ENCODE results near the gene CA6. TPM values are rescaled to one million over a fixed set of nuclear protein-coding genes. Genes with fewer than 3 reads are reported as not detected.

The CA6 gene
- total RNA-seq, 1 experiment from 2014 or later = not detected

GRCh38 chr1:8963963-8964362 lies 18.3 kb downstream of the CA6 start:
- Mint-ChIP-seq H3K4me3 (no peak overlapping the region), H3K36me3 (ENCODE audit: insufficient read depth in 1 of 3, low read depth in 3 of 3) (no peaks in the 10 kb centered on the region), H3K27ac (no peak overlapping the region; a peak in 1 of 7 replicates), H3K9me3 (no peaks in the 10 kb centered on the region; a peak in 2 of 5 replicates), H3K27me3 (ENCODE audit: low read depth) (peaks cover 3% of the 10 kb centered on the region), H3K4me1 (peaks cover 4 to 8% of the 10 kb centered on the region in 2 experiments)
- no peak overlapping the region for H3K18ac ChIP-seq (ENCODE audit: insufficient read length, low read depth, low read length)
- no peak overlapping the region for H3T11ph ChIP-seq (ENCODE audit: low read length)
- no CpG with 5 or more reads among the region's 8 CpGs for WGBS (ENCODE audit: extremely low coverage, insufficient read length, low lambda C conversion rate)
- no peak overlapping the region for H4K8ac ChIP-seq (replicated peaks; ENCODE audit: insufficient read length, low read depth, low read length)
- H3K56ac ChIP-seq (ENCODE audit: insufficient read length, low read depth, low read length) = no peak overlapping the region
- no peak overlapping the region for H2BK120ac ChIP-seq (ENCODE audit: low read depth, low read length, poor library complexity, severe bottlenecking)
- no peak overlapping the region for H2BK5ac ChIP-seq (ENCODE audit: insufficient read length, low read length)
- no peak overlapping the region for H4K91ac ChIP-seq (ENCODE audit: insufficient read length, low read depth, low read length)
- H3K9me3 ChIP-seq (ENCODE audit: control insufficient read depth, low read depth, low read length) = no peaks in the 10 kb centered on the region
- no peak overlapping the region for H2BK12ac ChIP-seq (ENCODE audit: insufficient read length, low read depth, low read length)
- H2BK15ac ChIP-seq (ENCODE audit: low read depth, low read length) = no peak overlapping the region
- no peaks in the 10 kb centered on the region for H3K23me2 ChIP-seq (ENCODE audit: insufficient read length, low read depth, low read length, poor library complexity, severe bottlenecking)
- H3K79me2 ChIP-seq (ENCODE audit: insufficient read depth, low read length) = no peaks in the 10 kb centered on the region
- no peak overlapping the region for H3K9ac ChIP-seq (ENCODE audit: extremely low read depth, insufficient read length, low read length)
- H2AFZ ChIP-seq (ENCODE audit: low read length) = no peak overlapping the region
- H3K23ac ChIP-seq (ENCODE audit: insufficient read length, low read depth, low read length) = no peak overlapping the region
- H3K4me2 ChIP-seq (ENCODE audit: insufficient read depth, insufficient read length, low read length) = no peak overlapping the region
- H2AK5ac ChIP-seq (ENCODE audit: insufficient read length, low read length) = no peak overlapping the region
- H3K27me3 ChIP-seq (ENCODE audit: insufficient read depth, low read length) = no peaks in the 10 kb centered on the region
- no peak overlapping the region for H3K4ac ChIP-seq (ENCODE audit: low read depth, low read length)
- DNase-seq = no peak
- no peak overlapping the region for H2BK20ac ChIP-seq (ENCODE audit: low read depth, low read length, poor library complexity, severe bottlenecking)
- H3K27ac ChIP-seq (ENCODE audit: insufficient read length, low read depth, low read length) = no peak overlapping the region
- no peak overlapping the region for H3K14ac ChIP-seq (ENCODE audit: insufficient read depth, low read length)
- TF ChIP-seq CTCF (conservative IDR thresholded peaks at IDR 0.05) = no peak
- no peaks in the 10 kb centered on the region for H4K20me1 ChIP-seq (ENCODE audit: control insufficient read depth, insufficient read depth, insufficient read length)
- H3K4me1 ChIP-seq (ENCODE audit: insufficient read depth, low read length) = no peaks in the 10 kb centered on the region
- no peak overlapping the region for H4K5ac ChIP-seq (ENCODE audit: insufficient read length, low read depth, low read length)
- no peaks in the 10 kb centered on the region for H3K79me1 ChIP-seq (ENCODE audit: insufficient read depth, low read depth, low read length, poor library complexity, severe bottlenecking)

Measured in H9 (cell line).